ENCODE measurements around the gene IRF4.

DNA sequence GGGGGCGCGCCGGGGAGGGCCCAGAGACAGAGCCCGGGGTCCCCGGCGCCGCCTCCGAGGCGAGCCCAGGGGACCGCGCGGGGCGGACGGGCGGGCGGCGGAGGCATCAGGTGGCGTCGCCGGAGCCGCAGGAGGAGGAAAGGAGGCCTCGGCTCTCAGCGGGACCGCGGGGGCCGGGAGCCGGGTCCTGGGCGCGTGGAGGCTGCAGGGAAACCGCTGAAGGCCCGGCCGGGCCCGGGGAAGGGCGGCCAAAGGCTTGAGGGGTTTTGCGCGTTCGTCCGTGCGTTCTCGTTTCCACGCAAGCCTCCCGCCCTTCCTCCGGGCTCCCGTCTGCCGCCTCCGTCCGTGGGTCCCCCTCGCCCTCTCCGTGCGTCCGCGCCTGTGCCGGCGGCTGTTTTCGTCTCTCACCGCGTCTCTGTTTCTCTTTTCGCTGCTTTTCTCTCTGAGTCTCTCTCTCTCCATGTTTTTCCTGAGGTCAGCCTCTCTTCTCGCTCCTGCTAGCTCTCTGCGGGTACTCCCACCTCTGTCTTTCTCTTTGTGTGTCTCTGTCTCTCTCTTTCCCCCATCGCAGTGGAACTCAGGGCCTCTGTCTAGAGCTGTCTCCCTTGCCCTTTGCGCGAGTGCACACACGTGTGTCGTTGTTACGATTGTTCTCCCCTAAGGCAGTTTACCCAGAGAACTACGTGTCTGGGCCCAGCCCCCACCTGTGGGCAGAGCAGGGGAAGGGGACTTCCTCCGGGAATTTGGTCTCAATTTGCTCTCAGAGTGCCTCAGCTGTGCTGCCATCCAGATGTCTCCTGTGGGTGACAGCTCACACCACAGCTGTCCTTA, 2.1 kb downstream of the IRF4 start:
- TF ChIP-seq, protein P1, sequence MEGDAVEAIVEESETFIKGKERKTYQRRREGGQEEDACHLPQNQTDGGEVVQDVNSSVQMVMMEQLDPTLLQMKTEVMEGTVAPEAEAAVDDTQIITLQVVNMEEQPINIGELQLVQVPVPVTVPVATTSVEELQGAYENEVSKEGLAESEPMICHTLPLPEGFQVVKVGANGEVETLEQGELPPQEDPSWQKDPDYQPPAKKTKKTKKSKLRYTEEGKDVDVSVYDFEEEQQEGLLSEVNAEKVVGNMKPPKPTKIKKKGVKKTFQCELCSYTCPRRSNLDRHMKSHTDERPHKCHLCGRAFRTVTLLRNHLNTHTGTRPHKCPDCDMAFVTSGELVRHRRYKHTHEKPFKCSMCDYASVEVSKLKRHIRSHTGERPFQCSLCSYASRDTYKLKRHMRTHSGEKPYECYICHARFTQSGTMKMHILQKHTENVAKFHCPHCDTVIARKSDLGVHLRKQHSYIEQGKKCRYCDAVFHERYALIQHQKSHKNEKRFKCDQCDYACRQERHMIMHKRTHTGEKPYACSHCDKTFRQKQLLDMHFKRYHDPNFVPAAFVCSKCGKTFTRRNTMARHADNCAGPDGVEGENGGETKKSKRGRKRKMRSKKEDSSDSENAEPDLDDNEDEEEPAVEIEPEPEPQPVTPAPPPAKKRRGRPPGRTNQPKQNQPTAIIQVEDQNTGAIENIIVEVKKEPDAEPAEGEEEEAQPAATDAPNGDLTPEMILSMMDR (IDR thresholded peaks at IDR 0.05; ENCODE audit: low read depth, low read length), result no peak
- TF ChIP-seq EZH2phosphoT487 (IDR thresholded peaks at IDR 0.05; ENCODE audit: low read depth), result no peak

Data from OCI-LY3 (cell line).